ENCODE data around the gene FBXO24. TPM values are rescaled to one million over a fixed set of nuclear protein-coding genes. Genes with fewer than 3 reads are reported as not detected.

Gene FBXO24
- total and polyA plus RNA-seq, 7 experiments from 2014 or later, result 0.75 to 3.1 (median 2.0) TPM

DNA sequence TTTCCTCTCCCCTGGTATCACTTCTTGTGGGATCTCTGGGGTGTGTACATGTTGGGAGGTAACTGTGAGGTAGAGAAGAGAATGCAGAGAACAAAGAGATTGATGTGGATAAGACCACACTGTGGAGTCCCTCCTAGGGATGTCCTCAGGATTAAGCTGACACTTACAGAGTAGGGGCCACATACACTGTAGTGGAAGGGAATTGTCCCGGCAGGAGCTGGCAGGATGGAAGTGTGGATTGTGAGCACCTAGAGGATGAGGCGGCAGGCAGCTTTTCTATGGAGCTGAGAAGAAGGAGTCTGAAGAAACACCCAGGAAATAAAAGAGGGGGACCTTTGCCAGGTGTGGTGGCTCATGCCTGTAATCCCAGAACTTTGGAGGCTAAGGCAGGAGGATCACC is 33.6 kb upstream of the FBXO24 start:
- no peaks in the 10 kb centered on the region for H3K27me3 ChIP-seq (ENCODE audit: control insufficient read depth in 2 of 2, insufficient read depth in 2 of 2, low read length in 2 of 2)
- intact Hi-C loops (cut with micrococcal nuclease), result no loop called here
- Mint-ChIP-seq H3K9me3 (no peaks in the 10 kb centered on the region), H3K27me3 (no peaks in the 10 kb centered on the region), H3K4me1 (peaks cover 22 to 37% (median 34%) of the 10 kb centered on the region in 7 donors), H3K4me3 (no peak overlapping the region), H3K27ac (peak overlapping the region in 6 of 9 donors; percentile 0 to 79 (median 34)), H3K36me3 (peaks cover 9 to 45% (median 32%) of the 10 kb centered on the region in 5 donors)
- no peaks in the 10 kb centered on the region for H3K9me3 ChIP-seq (ENCODE audit: control insufficient read depth in 2 of 3, low read length in 3 of 3)
- peaks cover 6 to 57% (median 19%) of the 10 kb centered on the region in 3 experiments for H3K36me3 ChIP-seq (ENCODE audit: control insufficient read depth in 2 of 3, insufficient read depth in 3 of 3, low read length in 3 of 3)
- CTCF ChIA-PET, result interaction anchor here (1.1 kb wide), 1 partner anchor 14 kb away, joined by 3 read pairs; no protein-coding TSS in a partner anchor
- POLR2A ChIA-PET, result interaction anchor here (1.4 kb wide), 1 partner anchor 37 kb away, joined by 3 read pairs; no protein-coding TSS in a partner anchor
- H3K27ac ChIP-seq (ENCODE audit: low read depth, low read length), result no peak overlapping the region
- H3K4me3 ChIP-seq (ENCODE audit: low read length), result no peak overlapping the region
- peaks cover 20 to 32% of the 10 kb centered on the region in 2 donors for H3K4me1 ChIP-seq (ENCODE audit: control insufficient read depth in 2 of 2, insufficient read depth in 2 of 2, low read length in 2 of 2)
- DNase-seq (no peak), ATAC-seq (no peak)

DNA sequence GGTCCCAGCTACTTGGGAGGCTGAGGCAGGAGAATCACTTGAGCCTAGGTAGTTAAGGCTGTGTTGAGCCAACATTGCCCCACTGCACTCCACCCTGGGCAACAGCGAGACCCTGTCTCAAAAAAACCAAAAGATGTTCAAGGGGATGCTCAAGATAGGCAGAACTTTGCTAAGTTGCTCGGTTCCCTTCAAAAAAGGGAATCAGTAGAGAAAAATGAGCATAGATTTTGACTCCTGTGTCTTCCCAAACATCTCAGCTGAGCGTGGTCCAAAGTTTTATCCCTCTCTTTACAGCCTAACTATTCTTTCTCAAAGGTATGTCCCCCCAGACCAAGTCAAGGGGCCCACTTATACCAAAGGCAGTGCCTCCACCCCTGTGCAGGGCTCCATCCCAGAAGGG is 33.1 kb upstream of the FBXO24 start:
- no peaks in the 10 kb centered on the region for H3K27me3 ChIP-seq (ENCODE audit: control insufficient read depth in 2 of 2, insufficient read depth in 2 of 2, low read length in 2 of 2)
- Mint-ChIP-seq H3K27ac (peak overlapping the region in 2 of 9 donors; percentile 33 to 38), H3K4me3 (no peak overlapping the region), H3K4me1 (peaks cover 17 to 32% (median 29%) of the 10 kb centered on the region in 7 donors), H3K9me3 (no peaks in the 10 kb centered on the region), H3K27me3 (no peaks in the 10 kb centered on the region), H3K36me3 (peaks cover 9 to 41% (median 28%) of the 10 kb centered on the region in 5 donors)
- CTCF ChIA-PET, result interaction anchor here (1.1 kb wide), 1 partner anchor 13 kb away, joined by 3 read pairs; no protein-coding TSS in a partner anchor
- no peak overlapping the region for H3K4me3 ChIP-seq (ENCODE audit: low read length)
- H3K4me1 ChIP-seq (ENCODE audit: control insufficient read depth in 2 of 2, insufficient read depth in 2 of 2, low read length in 2 of 2), result peaks cover 15 to 27% of the 10 kb centered on the region in 2 donors
- intact Hi-C loops (cut with micrococcal nuclease), result no loop called here
- no peak overlapping the region for H3K27ac ChIP-seq (ENCODE audit: low read depth, low read length)
- no peaks in the 10 kb centered on the region for H3K9me3 ChIP-seq (ENCODE audit: control insufficient read depth in 2 of 3, low read length in 3 of 3)
- no peak for DNase-seq
- ATAC-seq, result no peak
- peaks cover 6 to 60% (median 19%) of the 10 kb centered on the region in 3 experiments for H3K36me3 ChIP-seq (ENCODE audit: control insufficient read depth in 2 of 3, insufficient read depth in 3 of 3, low read length in 3 of 3)
- POLR2A ChIA-PET, result interaction anchor here (1.4 kb wide), 1 partner anchor 38 kb away, joined by 3 read pairs; no protein-coding TSS in a partner anchor

DNA sequence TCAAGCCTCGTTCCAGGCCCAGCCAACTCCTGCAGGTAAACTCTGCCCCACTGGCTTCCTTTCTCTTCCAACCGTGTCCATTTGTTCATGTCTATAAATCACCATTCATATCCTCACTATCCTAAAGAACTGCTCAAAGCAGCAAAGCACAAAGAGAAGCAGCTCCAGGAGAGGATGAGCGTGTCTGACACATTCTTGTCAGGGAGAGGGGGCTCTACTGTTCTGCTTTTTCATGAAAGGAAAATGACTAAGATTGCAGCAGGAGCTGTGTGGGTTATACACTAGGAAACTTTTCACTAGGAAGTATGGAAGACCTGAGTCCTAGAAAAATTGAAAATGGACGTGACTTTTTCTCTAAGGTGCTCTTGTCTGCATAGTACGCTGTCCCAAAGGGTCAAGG is 30.4 kb upstream of the FBXO24 start:
- peaks cover under 1 to 11% of the 10 kb centered on the region in 2 donors for H3K4me1 ChIP-seq (ENCODE audit: control insufficient read depth in 2 of 2, insufficient read depth in 2 of 2, low read length in 2 of 2)
- CTCF ChIA-PET, result interaction anchor here (1.1 to 1.7 kb wide), 5 partner anchors 11 to 87 kb away, joined by 3 to 7 read pairs (median 4); no protein-coding TSS in a partner anchor

DNA sequence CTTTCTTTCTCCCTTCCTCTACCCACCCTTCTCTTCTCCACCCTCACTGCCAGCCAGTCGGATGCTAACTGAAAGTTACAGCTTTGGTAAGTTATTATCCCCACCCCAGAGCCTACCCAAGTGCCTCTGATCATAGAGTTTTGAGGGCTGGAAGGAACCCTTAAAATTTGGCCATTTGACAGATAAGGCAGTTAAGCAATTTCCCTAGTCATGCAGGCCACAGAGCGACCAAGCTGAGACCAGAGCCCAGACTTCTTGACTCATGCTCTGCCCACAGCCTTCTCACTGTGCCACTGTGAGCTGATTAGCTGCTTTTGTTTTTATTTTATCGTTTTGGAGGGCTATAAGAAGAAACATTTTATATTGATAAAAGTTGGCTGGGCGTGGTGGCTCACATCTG is 29.6 kb upstream of the FBXO24 start:
- peak overlapping the region in 5 of 9 donors; percentile 17 to 84 (median 58) for H3K27ac Mint-ChIP-seq
- no peaks in the 10 kb centered on the region for H3K27me3 Mint-ChIP-seq
- H3K4me1 Mint-ChIP-seq, result peaks cover 6 to 16% (median 12%) of the 10 kb centered on the region in 7 donors
- H3K9me3 Mint-ChIP-seq, result no peaks in the 10 kb centered on the region
- H3K27ac ChIP-seq (ENCODE audit: low read depth, low read length), result no peak overlapping the region
- ATAC-seq (peak; percentile 55), DNase-seq (no peak)
- intact Hi-C loops (cut with micrococcal nuclease), result no loop called here
- ChIA-PET POLR2A (interaction anchor here (0.8 to 2.5 kb wide), 4 partner anchors 11 to 41 kb away, joined by 3 to 7 read pairs (median 4); partner anchors contain the start of gene FBXO24), CTCF (interaction anchor here (1.2 to 1.7 kb wide), 3 partner anchors 12 to 88 kb away, joined by 4 to 7 read pairs (median 5); no protein-coding TSS in a partner anchor)
- no peak overlapping the region for H3K4me3 Mint-ChIP-seq
- H3K9me3 ChIP-seq (ENCODE audit: control insufficient read depth in 2 of 3, low read length in 3 of 3), result no peaks in the 10 kb centered on the region
- no peak overlapping the region for H3K4me3 ChIP-seq (ENCODE audit: low read length)
- peaks cover 6 to 53% (median 19%) of the 10 kb centered on the region in 3 experiments for H3K36me3 ChIP-seq (ENCODE audit: control insufficient read depth in 2 of 3, insufficient read depth in 3 of 3, low read length in 3 of 3)
- peaks cover 9 to 32% (median 15%) of the 10 kb centered on the region in 5 donors for H3K36me3 Mint-ChIP-seq
- H3K4me1 ChIP-seq (ENCODE audit: control insufficient read depth in 2 of 2, insufficient read depth in 2 of 2, low read length in 2 of 2), result peaks cover 0 to 10% of the 10 kb centered on the region in 2 donors
- H3K27me3 ChIP-seq (ENCODE audit: control insufficient read depth in 2 of 2, insufficient read depth in 2 of 2, low read length in 2 of 2), result no peaks in the 10 kb centered on the region

More for the DNA sequence above, 30.4 kb upstream of the FBXO24 start:
- no peaks in the 10 kb centered on the region for H3K27me3 Mint-ChIP-seq
- Histone ChIP-seq H3K27ac (ENCODE audit: low read depth, low read length) (no peak overlapping the region), H3K9me3 (ENCODE audit: control insufficient read depth in 2 of 3, low read length in 3 of 3) (no peaks in the 10 kb centered on the region), H3K36me3 (ENCODE audit: control insufficient read depth in 2 of 3, insufficient read depth in 3 of 3, low read length in 3 of 3) (peaks cover 6 to 52% (median 19%) of the 10 kb centered on the region in 3 experiments), H3K4me3 (ENCODE audit: low read length) (no peak overlapping the region), H3K27me3 (ENCODE audit: control insufficient read depth in 2 of 2, insufficient read depth in 2 of 2, low read length in 2 of 2) (no peaks in the 10 kb centered on the region)
- H3K4me1 Mint-ChIP-seq, result peaks cover 7 to 17% (median 12%) of the 10 kb centered on the region in 7 donors
- ATAC-seq (no peak), DNase-seq (no peak)
- no peaks in the 10 kb centered on the region for H3K9me3 Mint-ChIP-seq
- H3K27ac Mint-ChIP-seq, result peak overlapping the region in 5 of 9 donors; percentile 4 to 78 (median 60)
- H3K36me3 Mint-ChIP-seq, result peaks cover 9 to 32% (median 17%) of the 10 kb centered on the region in 5 donors
- no peak overlapping the region for H3K4me3 Mint-ChIP-seq
- POLR2A ChIA-PET, result interaction anchor here (1.0 to 2.5 kb wide), 6 partner anchors 11 to 86 kb away, joined by 3 to 7 read pairs (median 4); partner anchors contain the start of gene FBXO24
- intact Hi-C loops (cut with micrococcal nuclease), result no loop called here

DNA sequence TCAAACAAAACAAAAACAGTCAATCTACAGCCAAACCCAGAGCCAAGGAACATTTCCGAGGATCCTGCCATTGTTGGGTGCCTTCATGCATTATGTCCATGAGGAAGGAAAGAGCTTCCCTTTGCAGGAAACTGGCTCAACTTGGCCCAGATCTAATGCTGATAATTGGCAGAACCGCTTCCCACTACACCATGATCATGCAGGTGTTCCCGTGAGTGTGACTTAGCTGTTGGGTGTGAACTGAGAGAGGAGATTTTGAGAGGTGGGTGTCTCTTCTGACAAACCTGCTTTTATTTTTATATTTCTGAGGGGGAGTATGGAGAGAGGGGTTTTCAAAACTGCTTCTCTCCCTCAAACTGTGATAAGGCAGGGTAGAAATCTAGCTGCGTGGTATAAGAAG is 27.0 kb upstream of the FBXO24 start:
- Histone ChIP-seq H3K4me3 (ENCODE audit: low read length) (no peak overlapping the region), H3K36me3 (ENCODE audit: control insufficient read depth in 2 of 3, insufficient read depth in 3 of 3, low read length in 3 of 3) (peaks cover 0 to 47% (median 2%) of the 10 kb centered on the region in 3 experiments), H3K27me3 (ENCODE audit: control insufficient read depth in 2 of 2, insufficient read depth in 2 of 2, low read length in 2 of 2) (no peaks in the 10 kb centered on the region), H3K27ac (ENCODE audit: low read depth, low read length) (no peak overlapping the region), H3K9me3 (ENCODE audit: control insufficient read depth in 2 of 3, low read length in 3 of 3) (no peaks in the 10 kb centered on the region), H3K4me1 (ENCODE audit: control insufficient read depth in 2 of 2, insufficient read depth in 2 of 2, low read length in 2 of 2) (peaks cover 0 to 13% of the 10 kb centered on the region in 2 donors)
- Mint-ChIP-seq H3K27ac (peak overlapping the region in 1 of 9 donors; percentile 55), H3K9me3 (no peaks in the 10 kb centered on the region), H3K4me1 (peaks cover 6 to 17% (median 12%) of the 10 kb centered on the region in 7 donors), H3K36me3 (peaks cover 5 to 20% (median 6%) of the 10 kb centered on the region in 5 donors), H3K27me3 (no peaks in the 10 kb centered on the region), H3K4me3 (no peak overlapping the region)
- DNase-seq (no peak), ATAC-seq (no peak)
- ChIA-PET CTCF (interaction anchor here (0.7 to 8.0 kb wide), 24 partner anchors 10 to 553 kb away, joined by 3 to 65 read pairs (median 6); partner anchors contain the start of genes FBXO24, LRCH4, NYAP1 and TSC22D4), POLR2A (interaction anchor here (0.6 to 12.4 kb wide), 8 partner anchors 11 to 329 kb away, joined by 3 to 173 read pairs (median 4); partner anchors contain the start of genes AGFG2, FBXO24 and LRCH4)
- intact Hi-C loops (cut with micrococcal nuclease), result loop anchor here (1.0 to 2.0 kb wide), 7 partner anchors 14 to 166 kb away; partner anchors contain the start of genes AGFG2 (in 2 of the 2) and NYAP1 (in 2 of the 2)

DNA sequence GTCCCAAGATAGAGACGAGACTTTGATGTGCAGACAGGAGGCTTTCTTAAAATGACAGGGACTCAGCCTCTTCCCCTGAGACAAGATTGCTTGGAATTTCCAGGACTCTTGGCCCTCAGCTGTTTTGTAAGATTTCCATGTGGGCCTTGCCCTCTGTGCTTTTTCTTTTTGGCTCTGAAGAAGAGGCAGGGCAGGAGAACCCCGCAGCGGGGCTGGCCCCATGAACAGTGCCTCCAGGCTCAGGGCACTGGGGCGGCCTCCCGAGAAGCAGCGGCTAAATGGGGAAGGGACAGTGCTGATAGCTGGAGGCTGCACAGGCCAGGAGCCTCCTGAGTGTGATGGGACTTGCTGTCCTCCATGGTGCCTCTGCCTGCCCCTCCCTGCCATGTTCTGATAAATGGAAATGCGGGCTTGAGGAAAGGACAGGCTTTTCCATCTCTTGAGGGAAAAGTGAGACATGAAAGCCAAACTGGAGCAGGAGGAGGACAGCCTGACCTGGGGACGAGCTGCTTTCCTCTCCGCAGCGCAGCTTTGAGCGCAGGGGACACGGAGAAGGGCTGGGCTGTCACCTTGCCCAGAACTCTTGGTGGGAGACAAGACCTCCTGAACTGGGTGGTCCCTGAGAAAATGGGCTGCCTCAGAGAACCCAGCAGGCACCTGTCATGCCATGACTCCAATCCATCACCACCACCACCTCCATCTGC is 24.5 kb upstream of the FBXO24 start:
- Histone ChIP-seq H3K27ac (ENCODE audit: low read depth, low read length) (no peak overlapping the region), H3K4me1 (ENCODE audit: control insufficient read depth in 2 of 2, insufficient read depth in 2 of 2, low read length in 2 of 2) (peaks cover 0 to 13% of the 10 kb centered on the region in 2 donors), H3K27me3 (ENCODE audit: control insufficient read depth in 2 of 2, insufficient read depth in 2 of 2, low read length in 2 of 2) (no peaks in the 10 kb centered on the region), H3K4me3 (ENCODE audit: low read length) (no peak overlapping the region), H3K36me3 (ENCODE audit: control insufficient read depth in 2 of 3, insufficient read depth in 3 of 3, low read length in 3 of 3) (peaks cover 0 to 30% (median 0%) of the 10 kb centered on the region in 3 experiments), H3K9me3 (ENCODE audit: control insufficient read depth in 2 of 3, low read length in 3 of 3) (no peaks in the 10 kb centered on the region)
- ChIA-PET CTCF (interaction anchor here (3.5 to 8.0 kb wide), 3 partner anchors 23 to 84 kb away, joined by 35 to 65 read pairs (median 47); partner anchors contain the start of genes FBXO24, LRCH4 and TSC22D4), POLR2A (interaction anchor here (0.5 to 12.4 kb wide), 7 partner anchors 17 to 103 kb away, joined by 3 to 173 read pairs (median 3); partner anchors contain the start of genes FBXO24 and LRCH4)
- DNase-seq (no peak), ATAC-seq (no peak)
- Mint-ChIP-seq H3K4me3 (no peak overlapping the region), H3K27me3 (no peaks in the 10 kb centered on the region), H3K9me3 (no peaks in the 10 kb centered on the region), H3K36me3 (peaks cover 0 to 8% (median 6%) of the 10 kb centered on the region in 5 donors), H3K27ac (no peak overlapping the region), H3K4me1 (peaks cover 8 to 22% (median 16%) of the 10 kb centered on the region in 7 donors)
- intact Hi-C loops (cut with micrococcal nuclease), result no loop called here
